Measurements from ENCODE around the gene TRAF1. TPM values are rescaled to one million over a fixed set of nuclear protein-coding genes. Genes with fewer than 3 reads are reported as not detected.

TRAF1 gene
- total RNA-seq, 3 donors from 2014 or later = 2.9 to 5.5 (median 3.8) TPM

DNA sequence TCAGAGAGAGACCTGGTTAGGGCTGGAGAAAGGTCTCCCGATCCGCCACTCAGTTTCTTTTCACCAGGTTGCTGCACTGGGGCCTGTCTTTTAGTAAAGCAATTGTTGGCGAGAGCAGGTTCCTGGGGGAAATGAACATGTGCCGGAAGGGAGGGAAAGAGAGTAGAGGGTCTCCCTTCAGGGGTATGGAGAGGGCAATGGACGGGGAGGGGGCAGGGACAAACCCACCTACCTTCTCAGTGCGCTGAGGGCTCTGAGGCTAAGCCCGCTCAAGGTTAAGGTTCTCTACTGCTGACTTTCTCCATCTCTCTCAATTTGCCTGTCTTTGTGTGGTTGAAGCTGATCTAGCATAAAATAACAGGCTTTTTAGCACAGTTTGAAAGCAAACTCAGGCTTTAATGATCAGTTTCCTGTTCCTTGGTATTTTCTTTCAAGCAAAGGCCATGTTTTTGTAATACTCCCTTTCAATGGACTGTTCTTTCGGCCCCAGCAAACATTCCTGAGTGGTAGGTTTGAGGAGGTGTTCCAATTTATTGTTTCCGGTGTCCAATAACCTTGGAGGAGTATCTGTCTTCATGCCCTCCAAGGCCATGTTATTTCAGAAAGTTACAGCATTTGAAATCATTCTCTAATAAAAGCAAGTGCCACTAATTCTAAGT, 25.5 kb upstream of the TRAF1 start:
- H3K36me3 ChIP-seq (ENCODE audit: low read depth) = no peaks in the 10 kb centered on the region
- ATAC-seq (no peak), DNase-seq (no peak)
- H3K9me3 ChIP-seq = no peaks in the 10 kb centered on the region
- no peak overlapping the region for H3K4me3 ChIP-seq
- intact Hi-C loops (cut with DNase I, micrococcal nuclease) = no loop called here
- H3K4me1 ChIP-seq (ENCODE audit: low read depth) = no peaks in the 10 kb centered on the region
- TF ChIP-seq, protein P1, sequence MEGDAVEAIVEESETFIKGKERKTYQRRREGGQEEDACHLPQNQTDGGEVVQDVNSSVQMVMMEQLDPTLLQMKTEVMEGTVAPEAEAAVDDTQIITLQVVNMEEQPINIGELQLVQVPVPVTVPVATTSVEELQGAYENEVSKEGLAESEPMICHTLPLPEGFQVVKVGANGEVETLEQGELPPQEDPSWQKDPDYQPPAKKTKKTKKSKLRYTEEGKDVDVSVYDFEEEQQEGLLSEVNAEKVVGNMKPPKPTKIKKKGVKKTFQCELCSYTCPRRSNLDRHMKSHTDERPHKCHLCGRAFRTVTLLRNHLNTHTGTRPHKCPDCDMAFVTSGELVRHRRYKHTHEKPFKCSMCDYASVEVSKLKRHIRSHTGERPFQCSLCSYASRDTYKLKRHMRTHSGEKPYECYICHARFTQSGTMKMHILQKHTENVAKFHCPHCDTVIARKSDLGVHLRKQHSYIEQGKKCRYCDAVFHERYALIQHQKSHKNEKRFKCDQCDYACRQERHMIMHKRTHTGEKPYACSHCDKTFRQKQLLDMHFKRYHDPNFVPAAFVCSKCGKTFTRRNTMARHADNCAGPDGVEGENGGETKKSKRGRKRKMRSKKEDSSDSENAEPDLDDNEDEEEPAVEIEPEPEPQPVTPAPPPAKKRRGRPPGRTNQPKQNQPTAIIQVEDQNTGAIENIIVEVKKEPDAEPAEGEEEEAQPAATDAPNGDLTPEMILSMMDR (IDR thresholded peaks at IDR 0.05) = no peak

DNA sequence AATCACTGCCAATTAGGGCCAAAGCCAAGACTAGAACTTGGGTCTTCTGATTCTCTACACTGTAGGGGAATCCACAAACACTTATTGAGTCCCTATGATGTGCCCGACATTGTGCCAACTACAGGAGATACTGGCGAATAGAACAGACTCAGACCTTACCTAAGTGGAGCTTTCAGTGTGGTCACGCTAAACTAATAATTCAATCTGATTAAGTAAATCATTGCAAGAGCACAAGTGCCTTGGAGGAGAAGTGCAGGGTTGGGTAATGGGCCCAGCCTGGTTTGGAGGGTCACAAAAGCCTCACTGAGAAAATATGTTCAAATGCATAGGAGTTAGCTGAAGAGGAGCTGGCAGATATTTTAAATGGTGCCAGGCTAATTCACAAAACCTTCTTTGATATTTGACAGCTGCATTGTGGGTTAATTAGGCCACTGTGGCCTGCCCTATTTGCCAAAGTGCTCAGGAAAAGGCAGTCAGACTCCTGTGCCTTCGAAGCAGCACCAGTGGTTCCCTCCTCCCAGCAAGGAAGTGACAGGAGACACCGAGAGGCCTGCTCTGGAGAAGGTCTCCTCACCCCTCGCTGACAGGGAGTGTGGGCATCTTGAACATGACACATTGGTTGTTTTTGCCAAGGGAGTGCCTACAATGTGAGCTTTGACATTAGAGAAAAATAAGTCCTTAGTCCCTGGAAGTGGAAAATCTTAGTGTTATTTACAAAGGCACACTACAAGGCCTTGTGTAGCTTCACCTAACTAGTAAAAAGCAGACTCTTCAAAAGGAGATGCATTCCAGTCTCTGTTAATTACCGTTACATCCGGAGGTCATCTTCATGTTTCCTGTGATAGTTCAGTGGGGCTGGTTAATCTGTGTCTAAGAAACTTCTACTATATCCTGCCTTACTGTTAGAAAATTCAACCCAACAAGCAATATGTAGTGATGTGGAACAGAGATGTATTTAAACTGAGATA, 24.1 kb upstream of the TRAF1 start:
- ATAC-seq (no peak), DNase-seq (no peak)
- TF ChIP-seq, protein P1 (IDR thresholded peaks at IDR 0.05) = no peak
- intact Hi-C loops (cut with DNase I, micrococcal nuclease) = no loop called here
- Histone ChIP-seq H3K9me3 (no peaks in the 10 kb centered on the region), H3K36me3 (ENCODE audit: low read depth) (no peaks in the 10 kb centered on the region), H3K4me1 (ENCODE audit: low read depth) (no peaks in the 10 kb centered on the region), H3K4me3 (no peak overlapping the region)

DNA sequence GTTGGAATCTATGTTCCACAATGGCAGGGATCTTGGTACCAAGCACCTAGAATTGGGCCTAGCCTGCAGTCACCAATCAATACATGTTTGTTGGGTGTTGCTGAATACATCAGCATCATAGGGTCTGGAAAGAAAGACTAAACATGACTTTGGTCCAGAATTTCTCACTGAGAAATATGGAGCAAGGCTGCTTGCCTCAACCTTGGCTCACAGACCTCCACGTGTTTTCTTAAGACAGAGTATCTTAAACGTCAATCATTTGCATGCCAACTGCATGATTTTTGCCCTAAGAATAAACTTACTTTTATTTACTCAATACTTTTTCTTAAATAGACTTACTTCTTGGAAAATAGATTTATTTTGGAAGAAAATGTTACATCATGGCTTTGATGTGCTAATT, 22.7 kb upstream of the TRAF1 start:
- H3K4me3 ChIP-seq = no peak overlapping the region
- H3K9me3 ChIP-seq = no peaks in the 10 kb centered on the region
- no peaks in the 10 kb centered on the region for H3K36me3 ChIP-seq (ENCODE audit: low read depth)
- intact Hi-C loops (cut with DNase I, micrococcal nuclease) = no loop called here
- no peak for ATAC-seq
- DNase-seq = no peak
- H3K4me1 ChIP-seq (ENCODE audit: low read depth) = no peaks in the 10 kb centered on the region
- TF ChIP-seq, protein P1 (IDR thresholded peaks at IDR 0.05) = no peak

DNA sequence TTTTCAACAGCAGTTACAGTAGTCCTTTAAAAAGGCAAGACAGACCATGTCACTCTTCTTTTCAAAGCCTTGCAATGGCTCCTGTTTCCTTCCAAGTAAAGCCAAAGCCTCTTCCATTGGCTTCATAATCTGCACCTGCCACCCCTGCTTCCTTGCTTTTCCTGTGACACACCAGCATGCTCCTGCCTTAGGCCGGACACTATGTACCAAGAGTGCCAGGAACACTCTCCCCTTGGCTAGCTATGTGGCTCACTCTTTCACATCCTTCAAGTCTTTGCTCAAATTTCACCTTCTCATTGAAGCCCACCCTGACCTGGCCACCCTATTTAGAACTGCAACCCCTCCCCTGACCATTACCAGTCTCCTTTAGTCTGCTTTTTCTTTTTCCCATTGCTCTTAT, 22.2 kb upstream of the TRAF1 start:
- no peaks in the 10 kb centered on the region for H3K4me1 ChIP-seq (ENCODE audit: low read depth)
- H3K9me3 ChIP-seq = no peaks in the 10 kb centered on the region
- intact Hi-C loops (cut with DNase I, micrococcal nuclease) = no loop called here
- ATAC-seq (no peak), DNase-seq (no peak)
- no peak overlapping the region for H3K4me3 ChIP-seq
- TF ChIP-seq, protein P1 (IDR thresholded peaks at IDR 0.05) = no peak
- no peaks in the 10 kb centered on the region for H3K36me3 ChIP-seq (ENCODE audit: low read depth)

DNA sequence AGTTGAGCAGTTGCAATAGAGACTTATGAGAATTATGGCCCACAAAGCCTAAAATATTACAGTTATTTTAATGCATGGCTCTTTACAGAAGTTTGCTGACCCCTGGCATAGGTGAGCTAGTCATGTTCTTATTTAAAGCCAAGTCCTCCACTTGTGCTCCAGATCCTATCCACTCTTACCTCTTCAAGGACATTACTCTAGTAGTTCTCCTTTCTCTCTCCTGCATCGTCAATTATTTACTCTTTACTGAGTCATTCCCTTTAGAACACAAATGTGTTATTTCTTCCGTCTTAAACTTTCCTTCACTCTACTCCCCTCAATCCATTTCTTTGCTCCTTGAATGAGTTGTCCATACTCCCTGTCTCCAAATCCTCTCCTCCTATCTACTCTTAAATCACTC, 20.6 kb upstream of the TRAF1 start:
- ATAC-seq (no peak), DNase-seq (no peak)
- no peaks in the 10 kb centered on the region for H3K4me1 ChIP-seq (ENCODE audit: low read depth)
- TF ChIP-seq, protein P1 (IDR thresholded peaks at IDR 0.05) = no peak
- intact Hi-C loops (cut with DNase I, micrococcal nuclease) = no loop called here
- H3K36me3 ChIP-seq (ENCODE audit: low read depth) = no peaks in the 10 kb centered on the region
- H3K9me3 ChIP-seq = no peaks in the 10 kb centered on the region
- no peak overlapping the region for H3K4me3 ChIP-seq

All from mucosa of descending colon (tissue), 3 donors.